WERI-Rb-1 (cell line): ENCODE data around the gene FAIM2.
"Not testable (repeated sequence)": the region's sequence is repeated elsewhere in the genome, so short reads cannot be mapped to it uniquely, and the experiment has no call there.

Experiments used
- DNase-seq: peaks from one replicate; pipeline ENCODE4 v3.0.0-alpha.2; 2020
- H3K27ac ChIP-seq: fragments of 250-450 bp; sonication (Bioruptor Pico); 2 replicates; pipeline ENCODE4 v1.5.1; 2020; ENCODE audit warnings: mild to moderate bottlenecking, moderate library complexity
- H3K27me3 ChIP-seq: fragments of 250-450 bp; sonication (Bioruptor Pico); 2 replicates; pipeline ENCODE4 v1.5.1; 2021; ENCODE audit warnings: mild to moderate bottlenecking, low read depth, moderate library complexity; ENCODE audit not compliant: insufficient read depth, severe bottlenecking
- H3K36me3 ChIP-seq: fragments of 250-450 bp; sonication (Bioruptor Pico); 2 replicates; pipeline ENCODE4 v1.5.1; 2020; ENCODE audit warnings: mild to moderate bottlenecking, moderate library complexity
- H3K4me3 ChIP-seq: 2 replicates; pipeline ENCODE4 v1.5.1; 2011; ENCODE audit warnings: low read depth, mild to moderate bottlenecking, control low read depth, low read length
- H3K9me3 ChIP-seq: fragments of 250-450 bp; sonication (Bioruptor Pico); 2 replicates; pipeline ENCODE4 v1.5.1; 2021; ENCODE audit warnings: mild to moderate bottlenecking, moderate library complexity; ENCODE audit not compliant: severe bottlenecking
- CTCF ChIP-seq: IDR thresholded peaks from 2 replicates; pipeline ENCODE4 v1.5.1; 2011; ENCODE audit warnings: low read depth, mild to moderate bottlenecking, control low read depth, inconsistent platforms, low read length

The FAIM2 gene

GRCh38 chr12:49872381-49872780 is 31.3 kb downstream of the FAIM2 start:
- no peak overlapping the region for H3K27ac ChIP-seq
- DNase-seq: no peak
- TF ChIP-seq CTCF: no peak
- H3K4me3 ChIP-seq: no peak overlapping the region
- no peaks in the 10 kb centered on the region for H3K36me3 ChIP-seq
- H3K27me3 ChIP-seq: no peaks in the 10 kb centered on the region
- H3K9me3 ChIP-seq: no peaks in the 10 kb centered on the region

- not testable (repeated sequence) for DNase-seq, H3K36me3 ChIP-seq, H3K27ac ChIP-seq, H3K27me3 ChIP-seq, H3K9me3 ChIP-seq, H3K4me3 ChIP-seq
Observed at GRCh38 chr12:49871811-49872251, 31.9 kb downstream of the FAIM2 start.

- no peak for TF ChIP-seq CTCF
- Histone ChIP-seq H3K27me3 (no peaks in the 10 kb centered on the region), H3K36me3 (no peaks in the 10 kb centered on the region), H3K27ac (no peak overlapping the region), H3K4me3 (no peak overlapping the region), H3K9me3 (no peaks in the 10 kb centered on the region)
- DNase-seq: no peak
Observed at GRCh38 chr12:49871263-49871561, 32.5 kb downstream of the FAIM2 start.

- TF ChIP-seq CTCF: no peak
- Histone ChIP-seq H3K27me3 (no peaks in the 10 kb centered on the region), H3K27ac (no peak overlapping the region), H3K4me3 (no peak overlapping the region), H3K36me3 (no peaks in the 10 kb centered on the region), H3K9me3 (no peaks in the 10 kb centered on the region)
- no peak for DNase-seq
Observed at GRCh38 chr12:49870501-49871262, 33.0 kb downstream of the FAIM2 start.

- Histone ChIP-seq H3K4me3 (no peak overlapping the region), H3K9me3 (no peaks in the 10 kb centered on the region), H3K36me3 (no peaks in the 10 kb centered on the region), H3K27ac (no peak overlapping the region), H3K27me3 (no peaks in the 10 kb centered on the region)
- DNase-seq: no peak
- no peak for TF ChIP-seq CTCF
Observed at GRCh38 chr12:49869816-49870500, 33.7 kb downstream of the FAIM2 start.

GRCh38 chr12:49868952-49869815 is 34.5 kb downstream of the FAIM2 start:
- DNase-seq: peak; percentile 35

More at GRCh38 chr12:49868952-49869815, 34.5 kb downstream of the FAIM2 start:
- no peak overlapping the region for H3K27ac ChIP-seq
- H3K27me3 ChIP-seq: no peaks in the 10 kb centered on the region
- no peak overlapping the region for H3K4me3 ChIP-seq
- no peaks in the 10 kb centered on the region for H3K36me3 ChIP-seq
- no peaks in the 10 kb centered on the region for H3K9me3 ChIP-seq
- TF ChIP-seq CTCF: no peak
